ENCODE data around the gene SLC24A4. TPM values are rescaled to one million over a fixed set of nuclear protein-coding genes. Genes with fewer than 3 reads are reported as not detected.

SLC24A4 gene
- total RNA-seq, 1 donor from 2014 or later = not detected

- H3K9me3 Mint-ChIP-seq = no peaks in the 10 kb centered on the region
- intact Hi-C loops (cut with micrococcal nuclease) = no loop called here
- no peak for DNase-seq (ENCODE audit: low spot score)
- H3K27me3 Mint-ChIP-seq (ENCODE audit: insufficient read depth) = peaks cover 10% of the 10 kb centered on the region
- H3K27ac Mint-ChIP-seq = no peak overlapping the region
- no peaks in the 10 kb centered on the region for H3K36me3 Mint-ChIP-seq (ENCODE audit: low read depth)
- H3K4me1 Mint-ChIP-seq (ENCODE audit: low read depth) = no peaks in the 10 kb centered on the region
- H3K4me3 Mint-ChIP-seq = no peak overlapping the region
Measured at GRCh38 chr14:92440345-92441003, 117.5 kb downstream of the SLC24A4 start.

- H3K27ac Mint-ChIP-seq = no peak overlapping the region
- intact Hi-C loops (cut with micrococcal nuclease) = no loop called here
- H3K27me3 Mint-ChIP-seq (ENCODE audit: insufficient read depth) = peaks cover 10% of the 10 kb centered on the region
- no peak for DNase-seq (ENCODE audit: low spot score)
- H3K9me3 Mint-ChIP-seq = no peaks in the 10 kb centered on the region
- H3K36me3 Mint-ChIP-seq (ENCODE audit: low read depth) = no peaks in the 10 kb centered on the region
- H3K4me3 Mint-ChIP-seq = no peak overlapping the region
- H3K4me1 Mint-ChIP-seq (ENCODE audit: low read depth) = no peaks in the 10 kb centered on the region
Measured at GRCh38 chr14:92441751-92442504, 119.0 kb downstream of the SLC24A4 start.

GRCh38 chr14:92443167-92443566, 120.2 kb downstream of the SLC24A4 start:
- Mint-ChIP-seq H3K36me3 (ENCODE audit: low read depth) (no peaks in the 10 kb centered on the region), H3K4me3 (no peak overlapping the region), H3K27ac (no peak overlapping the region), H3K4me1 (ENCODE audit: low read depth) (no peaks in the 10 kb centered on the region), H3K27me3 (ENCODE audit: insufficient read depth) (peaks cover 7% of the 10 kb centered on the region), H3K9me3 (no peaks in the 10 kb centered on the region)
- intact Hi-C loops (cut with micrococcal nuclease) = no loop called here
- no peak for DNase-seq (ENCODE audit: low spot score)

GRCh38 chr14:92443741-92444140, 120.8 kb downstream of the SLC24A4 start:
- no peak for DNase-seq (ENCODE audit: low spot score)

GRCh38 chr14:92446771-92447170, 123.8 kb downstream of the SLC24A4 start:
- Mint-ChIP-seq H3K27ac (no peak overlapping the region), H3K4me3 (no peak overlapping the region), H3K4me1 (ENCODE audit: low read depth) (no peaks in the 10 kb centered on the region), H3K9me3 (no peaks in the 10 kb centered on the region), H3K36me3 (ENCODE audit: low read depth) (no peaks in the 10 kb centered on the region), H3K27me3 (ENCODE audit: insufficient read depth) (no peaks in the 10 kb centered on the region)
- intact Hi-C loops (cut with micrococcal nuclease) = no loop called here
- no peak for DNase-seq (ENCODE audit: low spot score)

More at GRCh38 chr14:92443741-92444140, 120.8 kb downstream of the SLC24A4 start:
- Mint-ChIP-seq H3K36me3 (ENCODE audit: low read depth) (no peaks in the 10 kb centered on the region), H3K27ac (no peak overlapping the region), H3K4me1 (ENCODE audit: low read depth) (no peaks in the 10 kb centered on the region), H3K4me3 (no peak overlapping the region), H3K9me3 (no peaks in the 10 kb centered on the region), H3K27me3 (ENCODE audit: insufficient read depth) (peaks cover 7% of the 10 kb centered on the region)
- intact Hi-C loops (cut with micrococcal nuclease) = no loop called here

- no peaks in the 10 kb centered on the region for H3K4me1 Mint-ChIP-seq (ENCODE audit: low read depth)
- H3K27me3 Mint-ChIP-seq (ENCODE audit: insufficient read depth) = no peaks in the 10 kb centered on the region
- H3K36me3 Mint-ChIP-seq (ENCODE audit: low read depth) = no peaks in the 10 kb centered on the region
- H3K27ac Mint-ChIP-seq = no peak overlapping the region
- H3K4me3 Mint-ChIP-seq = no peak overlapping the region
- DNase-seq (ENCODE audit: low spot score) = no peak
- intact Hi-C loops (cut with micrococcal nuclease) = no loop called here
- H3K9me3 Mint-ChIP-seq = no peaks in the 10 kb centered on the region
Measured at GRCh38 chr14:92447416-92448197, 124.6 kb downstream of the SLC24A4 start.

- Mint-ChIP-seq H3K4me1 (ENCODE audit: low read depth) (no peaks in the 10 kb centered on the region), H3K36me3 (ENCODE audit: low read depth) (no peaks in the 10 kb centered on the region), H3K27me3 (ENCODE audit: insufficient read depth) (no peaks in the 10 kb centered on the region), H3K27ac (no peak overlapping the region), H3K4me3 (no peak overlapping the region), H3K9me3 (no peaks in the 10 kb centered on the region)
- no peak for DNase-seq (ENCODE audit: low spot score)
- intact Hi-C loops (cut with micrococcal nuclease) = no loop called here
Measured at GRCh38 chr14:92448786-92449185, 125.8 kb downstream of the SLC24A4 start.

- Mint-ChIP-seq H3K27me3 (ENCODE audit: insufficient read depth) (no peaks in the 10 kb centered on the region), H3K36me3 (ENCODE audit: low read depth) (no peaks in the 10 kb centered on the region), H3K4me1 (ENCODE audit: low read depth) (no peaks in the 10 kb centered on the region), H3K9me3 (no peaks in the 10 kb centered on the region), H3K27ac (no peak overlapping the region), H3K4me3 (no peak overlapping the region)
- DNase-seq (ENCODE audit: low spot score) = no peak
- intact Hi-C loops (cut with micrococcal nuclease) = no loop called here
Measured at GRCh38 chr14:92449404-92450181, 126.6 kb downstream of the SLC24A4 start.

GRCh38 chr14:92450351-92451070, 127.5 kb downstream of the SLC24A4 start:
- Mint-ChIP-seq H3K4me1 (ENCODE audit: low read depth) (no peaks in the 10 kb centered on the region), H3K27ac (no peak overlapping the region), H3K36me3 (ENCODE audit: low read depth) (no peaks in the 10 kb centered on the region), H3K4me3 (no peak overlapping the region), H3K27me3 (ENCODE audit: insufficient read depth) (no peaks in the 10 kb centered on the region), H3K9me3 (no peaks in the 10 kb centered on the region)
- no peak for DNase-seq (ENCODE audit: low spot score)
- intact Hi-C loops (cut with micrococcal nuclease) = no loop called here

- no peak overlapping the region for H3K4me3 Mint-ChIP-seq
- no peak for DNase-seq (ENCODE audit: low spot score)
- H3K36me3 Mint-ChIP-seq (ENCODE audit: low read depth) = no peaks in the 10 kb centered on the region
- intact Hi-C loops (cut with micrococcal nuclease) = no loop called here
- no peaks in the 10 kb centered on the region for H3K4me1 Mint-ChIP-seq (ENCODE audit: low read depth)
- no peaks in the 10 kb centered on the region for H3K9me3 Mint-ChIP-seq
- H3K27ac Mint-ChIP-seq = no peak overlapping the region
- no peaks in the 10 kb centered on the region for H3K27me3 Mint-ChIP-seq (ENCODE audit: insufficient read depth)
Measured at GRCh38 chr14:92451245-92451644, 128.3 kb downstream of the SLC24A4 start.

GRCh38 chr14:92451755-92452154, 128.8 kb downstream of the SLC24A4 start:
- H3K27me3 Mint-ChIP-seq (ENCODE audit: insufficient read depth) = no peaks in the 10 kb centered on the region
- no peak overlapping the region for H3K27ac Mint-ChIP-seq
- H3K36me3 Mint-ChIP-seq (ENCODE audit: low read depth) = no peaks in the 10 kb centered on the region
- no peaks in the 10 kb centered on the region for H3K4me1 Mint-ChIP-seq (ENCODE audit: low read depth)
- no peaks in the 10 kb centered on the region for H3K9me3 Mint-ChIP-seq
- intact Hi-C loops (cut with micrococcal nuclease) = no loop called here
- H3K4me3 Mint-ChIP-seq = no peak overlapping the region
- no peak for DNase-seq (ENCODE audit: low spot score)

- H3K9me3 Mint-ChIP-seq = no peaks in the 10 kb centered on the region
- no peaks in the 10 kb centered on the region for H3K36me3 Mint-ChIP-seq (ENCODE audit: low read depth)
- H3K27ac Mint-ChIP-seq = no peak overlapping the region
- H3K4me1 Mint-ChIP-seq (ENCODE audit: low read depth) = no peaks in the 10 kb centered on the region
- DNase-seq (ENCODE audit: low spot score) = no peak
- H3K27me3 Mint-ChIP-seq (ENCODE audit: insufficient read depth) = no peaks in the 10 kb centered on the region
- intact Hi-C loops (cut with micrococcal nuclease) = no loop called here
- no peak overlapping the region for H3K4me3 Mint-ChIP-seq
Measured at GRCh38 chr14:92452471-92452870, 129.5 kb downstream of the SLC24A4 start.
